GM21529 (cell line): ENCODE results near the gene DDRGK1.

Experiments used
- ATAC-seq: cut with Tn5 transposase; IDR thresholded peaks from one replicate; pipeline ENCODE4 v1.9.1; 2021; ENCODE audit not compliant: unreplicated experiment

Gene DDRGK1

GRCh38 chr20:3204124-3204794 is at the start of gene DDRGK1:
TSS of gene DDRGK1 (minus strand) at chr20:3204682. CDS start at chr20:3204627, 55 bp downstream.
- ATAC-seq, result peak; percentile 77

GRCh38 chr20:3251806-3252205 is 47.3 kb upstream of the DDRGK1 start:
- ATAC-seq, result no peak

GRCh38 chr20:3250091-3250504 is 45.6 kb upstream of the DDRGK1 start:
- ATAC-seq, result no peak

- ATAC-seq, result no peak
Measured at GRCh38 chr20:3248993-3249347, 44.5 kb upstream of the DDRGK1 start.

GRCh38 chr20:3248167-3248992 is 43.9 kb upstream of the DDRGK1 start:
- ATAC-seq, result no peak

- ATAC-seq, result no peak
Measured at GRCh38 chr20:3247638-3248037, 43.2 kb upstream of the DDRGK1 start.

GRCh38 chr20:3246682-3247081 is 42.2 kb upstream of the DDRGK1 start:
- no peak for ATAC-seq

- ATAC-seq, result no peak
Measured at GRCh38 chr20:3245711-3246110, 41.2 kb upstream of the DDRGK1 start.

GRCh38 chr20:3245156-3245555 is 40.7 kb upstream of the DDRGK1 start:
- ATAC-seq, result no peak

- ATAC-seq, result no peak
Measured at GRCh38 chr20:3244613-3245012, 40.1 kb upstream of the DDRGK1 start.

GRCh38 chr20:3243718-3244358 is 39.4 kb upstream of the DDRGK1 start:
- no peak for ATAC-seq

- no peak for ATAC-seq
Measured at GRCh38 chr20:3242172-3242692, 37.8 kb upstream of the DDRGK1 start.

- no peak for ATAC-seq
Measured at GRCh38 chr20:3240776-3241363, 36.4 kb upstream of the DDRGK1 start.

GRCh38 chr20:3239867-3240775 is 35.6 kb upstream of the DDRGK1 start:
- ATAC-seq, result no peak

GRCh38 chr20:3239026-3239866 is 34.8 kb upstream of the DDRGK1 start, which contains the start of gene SLC4A11:
TSS of gene SLC4A11 (minus strand) at chr20:3239190. CDS start at chr20:3239137, 53 bp downstream.
- ATAC-seq, result no peak

- ATAC-seq, result peak; percentile 65
Measured at GRCh38 chr20:3238616-3239025, 34.1 kb upstream of the DDRGK1 start.

- ATAC-seq, result no peak
Measured at GRCh38 chr20:3237958-3238615, 33.6 kb upstream of the DDRGK1 start.

GRCh38 chr20:3237011-3237957 is 32.8 kb upstream of the DDRGK1 start:
- ATAC-seq, result no peak
